ENCODE results near the gene ZNF555. TPM values are rescaled to one million over a fixed set of nuclear protein-coding genes. Genes with fewer than 3 reads are reported as not detected.
"Not testable (repeated sequence)": the region's sequence is repeated elsewhere in the genome, so short reads cannot be mapped to it uniquely, and the experiment has no call there.

The ZNF555 gene
- total RNA-seq = 5.9 and 10.6 TPM in 2 replicates
- long read RNA-seq, full-length matches to known transcripts = 60 of 68 reads
- long read RNA-seq, partial matches to known transcripts = 1 of 68 reads
- long read RNA-seq, other reads (novel, unspliced or antisense) = 7 of 68 reads

- Mint-ChIP-seq H3K36me3 (ENCODE audit: unreplicated experiment) (peaks cover 22% of the 10 kb centered on the region), H3K9me3 (ENCODE audit: unreplicated experiment) (peaks cover 8% of the 10 kb centered on the region), H3K4me3 (ENCODE audit: unreplicated experiment) (peak within 1 kb of the TSS; percentile 87), H3K4me1 (ENCODE audit: unreplicated experiment) (peaks cover 13% of the 10 kb centered on the region), H3K27me3 (ENCODE audit: unreplicated experiment) (no peaks in the 10 kb centered on the region), H3K27ac (ENCODE audit: unreplicated experiment) (peak within 1 kb of the TSS; percentile 96)
- TF ChIP-seq, protein P1, sequence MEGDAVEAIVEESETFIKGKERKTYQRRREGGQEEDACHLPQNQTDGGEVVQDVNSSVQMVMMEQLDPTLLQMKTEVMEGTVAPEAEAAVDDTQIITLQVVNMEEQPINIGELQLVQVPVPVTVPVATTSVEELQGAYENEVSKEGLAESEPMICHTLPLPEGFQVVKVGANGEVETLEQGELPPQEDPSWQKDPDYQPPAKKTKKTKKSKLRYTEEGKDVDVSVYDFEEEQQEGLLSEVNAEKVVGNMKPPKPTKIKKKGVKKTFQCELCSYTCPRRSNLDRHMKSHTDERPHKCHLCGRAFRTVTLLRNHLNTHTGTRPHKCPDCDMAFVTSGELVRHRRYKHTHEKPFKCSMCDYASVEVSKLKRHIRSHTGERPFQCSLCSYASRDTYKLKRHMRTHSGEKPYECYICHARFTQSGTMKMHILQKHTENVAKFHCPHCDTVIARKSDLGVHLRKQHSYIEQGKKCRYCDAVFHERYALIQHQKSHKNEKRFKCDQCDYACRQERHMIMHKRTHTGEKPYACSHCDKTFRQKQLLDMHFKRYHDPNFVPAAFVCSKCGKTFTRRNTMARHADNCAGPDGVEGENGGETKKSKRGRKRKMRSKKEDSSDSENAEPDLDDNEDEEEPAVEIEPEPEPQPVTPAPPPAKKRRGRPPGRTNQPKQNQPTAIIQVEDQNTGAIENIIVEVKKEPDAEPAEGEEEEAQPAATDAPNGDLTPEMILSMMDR (IDR thresholded peaks at IDR 0.05) = peak; percentile 44
- DNase-seq (ENCODE audit: extremely low spot score, unreplicated experiment) = peak; percentile 99
Observed at GRCh38 chr19:2840794-2841791, at the start of gene ZNF555. TSS of gene ZNF555 (plus strand) at chr19:2841475. CDS start at chr19:2841573, 98 bp downstream.

- no peak for DNase-seq (ENCODE audit: extremely low spot score, unreplicated experiment)
- Mint-ChIP-seq H3K9me3 (ENCODE audit: unreplicated experiment) (no peaks in the 10 kb centered on the region), H3K4me1 (ENCODE audit: unreplicated experiment) (peaks cover 3% of the 10 kb centered on the region), H3K27ac (ENCODE audit: unreplicated experiment) (no peak overlapping the region), H3K4me3 (ENCODE audit: unreplicated experiment) (no peak overlapping the region), H3K36me3 (ENCODE audit: unreplicated experiment) (peaks cover 8% of the 10 kb centered on the region), H3K27me3 (ENCODE audit: unreplicated experiment) (no peaks in the 10 kb centered on the region)
- TF ChIP-seq, protein P1 (IDR thresholded peaks at IDR 0.05) = no peak
Observed at GRCh38 chr19:2791876-2792275, 49.4 kb upstream of the ZNF555 start.

DNA sequence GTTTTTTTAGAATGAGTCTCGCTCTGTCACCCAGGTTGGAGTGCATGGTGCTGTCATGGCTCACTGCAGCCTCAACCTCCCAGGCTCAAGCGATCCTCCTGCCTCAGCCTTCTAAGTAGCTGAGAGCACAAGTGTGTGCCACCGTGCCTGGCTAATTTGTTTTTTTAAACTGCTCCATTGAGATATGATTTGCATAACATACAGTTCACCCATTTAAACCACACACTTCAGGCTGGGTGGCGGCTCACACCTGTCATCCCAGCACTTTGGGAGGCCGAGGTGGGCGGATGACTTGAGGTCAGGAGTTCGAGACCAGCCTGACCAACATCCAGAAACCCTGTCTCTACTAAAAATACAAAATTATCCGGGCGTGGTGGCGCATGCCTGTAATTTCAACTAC is 48.6 kb upstream of the ZNF555 start:
- DNase-seq (ENCODE audit: extremely low spot score, unreplicated experiment); H3K4me3 Mint-ChIP-seq (ENCODE audit: unreplicated experiment); H3K27ac Mint-ChIP-seq (ENCODE audit: unreplicated experiment); H3K9me3 Mint-ChIP-seq (ENCODE audit: unreplicated experiment); H3K4me1 Mint-ChIP-seq (ENCODE audit: unreplicated experiment); H3K36me3 Mint-ChIP-seq (ENCODE audit: unreplicated experiment); H3K27me3 Mint-ChIP-seq (ENCODE audit: unreplicated experiment): not testable (repeated sequence)

- H3K27me3 Mint-ChIP-seq (ENCODE audit: unreplicated experiment) = no peaks in the 10 kb centered on the region
- no peak overlapping the region for H3K27ac Mint-ChIP-seq (ENCODE audit: unreplicated experiment)
- H3K36me3 Mint-ChIP-seq (ENCODE audit: unreplicated experiment) = peaks cover 8% of the 10 kb centered on the region
- no peaks in the 10 kb centered on the region for H3K9me3 Mint-ChIP-seq (ENCODE audit: unreplicated experiment)
- no peaks in the 10 kb centered on the region for H3K4me1 Mint-ChIP-seq (ENCODE audit: unreplicated experiment)
- TF ChIP-seq, protein P1 (IDR thresholded peaks at IDR 0.05) = no peak
- no peak for DNase-seq (ENCODE audit: extremely low spot score, unreplicated experiment)
- H3K4me3 Mint-ChIP-seq (ENCODE audit: unreplicated experiment) = no peak overlapping the region
Observed at GRCh38 chr19:2793126-2793525, 48.1 kb upstream of the ZNF555 start.

DNA sequence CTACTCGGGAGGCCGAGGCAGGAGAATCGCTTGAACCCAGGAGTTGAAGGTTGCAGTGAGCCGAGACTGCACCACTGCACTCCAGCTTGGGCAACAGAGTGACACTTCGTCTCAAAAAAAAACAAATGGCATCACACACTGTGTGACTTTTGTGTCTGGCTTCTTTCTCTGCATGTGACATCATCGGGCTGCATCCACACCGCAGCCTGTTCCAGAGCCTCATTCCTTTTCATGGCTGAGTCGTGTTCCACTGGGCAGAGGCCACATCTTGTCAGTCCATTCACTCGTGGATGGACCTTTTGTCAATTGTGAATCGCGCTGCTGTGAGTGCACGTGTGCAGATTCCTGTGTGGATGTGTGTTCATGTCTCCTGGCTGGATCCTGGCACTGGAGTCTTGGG is 47.7 kb upstream of the ZNF555 start:
- TF ChIP-seq, protein P1 (IDR thresholded peaks at IDR 0.05) = no peak
- no peaks in the 10 kb centered on the region for H3K4me1 Mint-ChIP-seq (ENCODE audit: unreplicated experiment)
- H3K4me3 Mint-ChIP-seq (ENCODE audit: unreplicated experiment) = no peak overlapping the region
- no peak overlapping the region for H3K27ac Mint-ChIP-seq (ENCODE audit: unreplicated experiment)
- peaks cover 8% of the 10 kb centered on the region for H3K36me3 Mint-ChIP-seq (ENCODE audit: unreplicated experiment)
- H3K27me3 Mint-ChIP-seq (ENCODE audit: unreplicated experiment) = no peaks in the 10 kb centered on the region
- no peak for DNase-seq (ENCODE audit: extremely low spot score, unreplicated experiment)
- H3K9me3 Mint-ChIP-seq (ENCODE audit: unreplicated experiment) = no peaks in the 10 kb centered on the region
